Forelimb muscle (tissue), 1 donor: ENCODE measurements around the gene PGP. TPM values are rescaled to one million over a fixed set of nuclear protein-coding genes. Genes with fewer than 3 reads are reported as not detected.
"Not testable (repeated sequence)": the region's sequence is repeated elsewhere in the genome, so short reads cannot be mapped to it uniquely, and the experiment has no call there.

Experiments
- DNase-seq: peaks from one replicate; pipeline ENCODE4 v3.0.0-alpha.2; 2013; ENCODE audit warnings: low read depth
- polyA plus RNA-seq: library from polyadenylated mRNA; unstranded; fragments of 120-200 nt; gene quantifications from one replicate; pipeline ENCODE4 v1.2.1, GENCODE V29; 2013; ENCODE audit not compliant: insufficient read length

Gene PGP
- polyA plus RNA-seq, 1 donor = 15.4 TPM

GRCh38 chr16:2223221-2223941 lies 8.7 kb upstream of the PGP start, which contains the start of gene E4F1:
Gene E4F1, plus strand, starts transcription at chr16:2223591. Its CDS starts 23 bp downstream, at chr16:2223614.
- peak; percentile 95 for DNase-seq

GRCh38 chr16:2216330-2216729 lies 1.7 kb upstream of the PGP start:
- no peak for DNase-seq

GRCh38 chr16:2213817-2214718 lies 572 bp downstream of the PGP start:
- DNase-seq = no peak

GRCh38 chr16:2212362-2213324 lies 2.0 kb downstream of the PGP start:
- no peak for DNase-seq

- DNase-seq = no peak
Observed at GRCh38 chr16:2211923-2212347, 2.7 kb downstream of the PGP start.

- DNase-seq = no peak
Observed at GRCh38 chr16:2210386-2211365, 4.0 kb downstream of the PGP start, which contains the start of gene BRICD5. Gene BRICD5, minus strand, starts transcription at chr16:2210863. Its CDS starts 30 bp downstream, at chr16:2210833.

- no peak for DNase-seq
Observed at GRCh38 chr16:2210009-2210332, 4.7 kb downstream of the PGP start.

GRCh38 chr16:2209258-2210008 lies 5.2 kb downstream of the PGP start:
- DNase-seq = no peak

GRCh38 chr16:2208772-2209171 lies 5.9 kb downstream of the PGP start:
- no peak for DNase-seq

- DNase-seq = no peak
Observed at GRCh38 chr16:2208308-2208707, 6.3 kb downstream of the PGP start.

- DNase-seq = no peak
Observed at GRCh38 chr16:2207872-2208271, 6.8 kb downstream of the PGP start.

- DNase-seq = no peak
Observed at GRCh38 chr16:2206780-2207433, 7.7 kb downstream of the PGP start.

GRCh38 chr16:2206420-2206779 lies 8.2 kb downstream of the PGP start:
- no peak for DNase-seq

- no peak for DNase-seq
Observed at GRCh38 chr16:2205967-2206313, 8.7 kb downstream of the PGP start.

GRCh38 chr16:2205104-2205966 lies 9.3 kb downstream of the PGP start, which contains the start of gene MLST8:
Gene MLST8, plus strand, starts transcription at chr16:2205454. Its CDS starts 632 bp downstream, at chr16:2206086.
- peak; percentile 67 for DNase-seq

GRCh38 chr16:2204416-2205103 lies 10.1 kb downstream of the PGP start:
- DNase-seq = no peak

GRCh38 chr16:2203119-2203688 lies 11.4 kb downstream of the PGP start:
- not testable (repeated sequence) for DNase-seq
